Measurements from ENCODE around the gene NHLRC2.
"Not testable (repeated sequence)": the region's sequence is repeated elsewhere in the genome, so short reads cannot be mapped to it uniquely, and the experiment has no call there.

Gene NHLRC2, protein sequence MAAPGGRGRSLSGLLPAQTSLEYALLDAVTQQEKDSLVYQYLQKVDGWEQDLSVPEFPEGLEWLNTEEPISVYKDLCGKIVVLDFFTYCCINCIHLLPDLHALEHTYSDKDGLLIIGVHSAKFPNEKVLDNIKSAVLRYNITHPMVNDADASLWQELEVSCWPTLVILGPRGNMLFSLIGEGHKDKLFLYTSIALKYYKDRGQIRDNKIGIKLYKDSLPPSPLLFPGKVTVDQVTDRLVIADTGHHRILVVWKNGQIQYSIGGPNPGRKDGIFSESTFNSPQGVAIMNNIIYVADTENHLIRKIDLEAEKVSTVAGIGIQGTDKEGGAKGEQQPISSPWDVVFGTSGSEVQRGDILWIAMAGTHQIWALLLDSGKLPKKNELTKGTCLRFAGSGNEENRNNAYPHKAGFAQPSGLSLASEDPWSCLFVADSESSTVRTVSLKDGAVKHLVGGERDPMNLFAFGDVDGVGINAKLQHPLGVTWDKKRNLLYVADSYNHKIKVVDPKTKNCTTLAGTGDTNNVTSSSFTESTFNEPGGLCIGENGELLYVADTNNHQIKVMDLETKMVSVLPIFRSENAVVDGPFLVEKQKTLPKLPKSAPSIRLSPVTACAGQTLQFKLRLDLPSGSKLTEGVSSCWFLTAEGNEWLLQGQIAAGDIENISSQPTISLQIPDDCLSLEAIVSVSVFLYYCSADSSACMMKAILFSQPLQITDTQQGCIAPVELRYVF

DNA sequence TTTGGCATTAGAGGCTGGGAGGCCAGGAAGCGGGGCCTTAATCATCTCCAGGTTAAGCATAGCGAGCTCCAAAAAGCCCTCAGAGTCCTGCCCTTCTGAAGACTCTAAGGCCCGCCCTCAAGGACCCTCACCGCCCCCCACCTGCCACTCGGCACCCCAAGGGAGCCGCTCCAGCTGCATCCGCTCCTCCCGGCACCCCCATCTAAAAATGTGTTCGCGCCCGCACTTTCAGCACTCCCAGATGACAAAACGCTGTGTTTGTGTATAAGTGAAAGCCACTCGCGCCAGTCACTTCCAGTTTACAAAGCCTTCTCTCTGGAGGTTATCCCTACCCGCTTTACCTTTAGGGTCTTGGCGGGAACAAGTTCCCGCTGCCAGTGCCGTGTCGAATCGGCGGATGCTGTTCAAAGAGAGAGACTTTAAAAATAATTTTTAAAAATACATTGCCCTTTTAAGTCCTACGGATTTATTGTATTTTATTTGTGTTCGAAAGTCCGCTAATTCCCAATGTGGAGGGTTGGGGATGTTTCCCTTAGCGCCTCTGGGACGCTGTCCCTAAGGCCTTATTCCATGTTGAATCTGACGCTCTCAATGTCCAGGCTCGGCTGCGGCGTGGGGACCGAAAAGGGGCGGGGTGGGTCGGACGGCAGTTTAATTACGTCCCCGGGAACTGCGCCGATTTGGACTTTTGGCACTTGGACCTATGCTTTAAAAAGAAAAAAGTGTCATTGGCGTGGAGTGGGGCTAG is at the start of gene NHLRC2, which contains the start of gene DCLRE1A:
TSS of gene NHLRC2 (plus strand) at position 649 of the 748 bp plus-strand sequence. CDS start 212 bp downstream, outside the sequence.
TSS of gene DCLRE1A (minus strand) at position 70 of the 748 bp plus-strand sequence. CDS start 900 bp downstream, outside the sequence.
- intact Hi-C loops (cut with DNase I): no loop called here
- peak; percentile 64 to 93 (median 80) for DNase-seq

DNA sequence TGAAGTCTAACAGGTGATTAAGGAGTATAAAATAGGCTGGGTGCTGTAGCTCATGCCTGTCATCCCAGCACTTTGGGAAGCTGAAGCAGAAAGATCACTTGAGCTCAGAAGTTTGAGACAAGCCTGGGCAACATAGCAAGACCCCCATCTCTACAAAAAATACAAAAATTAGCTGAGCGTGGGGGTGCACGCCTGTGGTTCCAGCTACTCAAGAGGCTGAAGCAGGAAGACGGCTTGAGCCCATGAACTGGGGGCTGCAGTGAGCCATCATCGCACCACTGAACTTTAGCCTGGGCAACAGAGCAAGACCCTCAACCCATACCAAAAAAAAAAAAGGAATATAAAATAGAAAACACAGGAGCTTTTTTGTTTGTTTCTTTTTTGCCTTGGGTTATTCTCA is 48.0 kb upstream of the NHLRC2 start:
- no peak for DNase-seq
- intact Hi-C loops (cut with DNase I): no loop called here

DNA sequence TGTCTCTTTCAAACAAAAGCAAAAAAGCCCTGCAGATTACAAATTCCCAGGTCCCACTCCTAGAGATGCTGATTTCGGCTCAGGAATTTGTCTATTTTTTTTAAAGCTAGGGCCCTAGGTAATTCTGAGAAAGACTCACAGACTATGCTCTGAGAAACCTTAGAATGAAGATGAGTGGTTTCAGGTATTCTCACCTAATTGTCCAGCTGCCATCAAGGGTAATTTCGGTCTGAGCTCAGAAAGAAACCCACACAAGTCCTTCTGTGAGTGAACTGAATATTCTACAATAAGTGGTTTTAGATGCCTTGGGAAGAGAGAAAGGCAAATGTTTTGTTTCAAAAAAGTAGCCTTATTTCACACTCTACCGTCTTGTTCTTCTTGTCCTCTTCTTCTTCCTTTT is 46.3 kb upstream of the NHLRC2 start:
- intact Hi-C loops (cut with DNase I): no loop called here
- no peak for DNase-seq

DNA sequence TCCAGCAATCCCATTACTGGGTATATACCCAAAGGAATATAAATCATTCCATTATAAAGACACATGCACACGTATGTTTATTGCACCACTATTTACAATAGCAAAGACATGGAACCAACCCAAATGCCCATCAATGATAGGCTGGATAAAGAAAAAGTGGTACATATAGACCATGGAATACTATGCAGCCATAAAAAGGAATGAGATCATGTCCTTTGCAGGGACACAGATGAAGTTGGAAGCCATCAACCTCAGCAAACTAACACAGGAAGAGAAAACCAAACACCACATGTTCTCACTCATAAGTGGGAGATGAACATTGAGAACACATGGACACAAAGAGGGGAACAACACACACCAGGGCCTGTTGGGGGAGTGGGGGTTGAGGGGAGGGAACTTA is 39.8 kb upstream of the NHLRC2 start:
- intact Hi-C loops (cut with DNase I): not testable (repeated sequence)

DNA sequence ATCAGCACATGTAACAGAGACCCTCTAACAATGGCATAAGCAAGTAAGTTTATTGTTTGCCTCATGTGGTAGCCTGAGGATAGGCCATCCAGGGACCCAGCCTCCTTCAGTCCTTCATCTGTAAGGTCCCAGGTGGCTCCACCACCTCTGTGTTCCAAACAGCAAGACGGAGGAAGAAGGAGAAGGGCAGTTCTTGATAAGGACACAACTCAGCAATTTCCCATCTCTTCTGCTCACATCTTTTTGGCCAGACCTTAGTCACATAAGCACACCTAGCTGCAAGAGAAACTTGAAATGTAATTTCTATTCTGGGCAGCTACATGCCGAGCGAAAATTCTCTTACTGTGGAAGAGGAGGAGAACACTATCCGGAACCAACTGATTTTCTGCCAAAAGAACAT is 34.5 kb upstream of the NHLRC2 start:
- DNase-seq: no peak
- intact Hi-C loops (cut with DNase I): no loop called here

More for the DNA sequence above, 39.8 kb upstream of the NHLRC2 start:
- not testable (repeated sequence) for DNase-seq

DNA sequence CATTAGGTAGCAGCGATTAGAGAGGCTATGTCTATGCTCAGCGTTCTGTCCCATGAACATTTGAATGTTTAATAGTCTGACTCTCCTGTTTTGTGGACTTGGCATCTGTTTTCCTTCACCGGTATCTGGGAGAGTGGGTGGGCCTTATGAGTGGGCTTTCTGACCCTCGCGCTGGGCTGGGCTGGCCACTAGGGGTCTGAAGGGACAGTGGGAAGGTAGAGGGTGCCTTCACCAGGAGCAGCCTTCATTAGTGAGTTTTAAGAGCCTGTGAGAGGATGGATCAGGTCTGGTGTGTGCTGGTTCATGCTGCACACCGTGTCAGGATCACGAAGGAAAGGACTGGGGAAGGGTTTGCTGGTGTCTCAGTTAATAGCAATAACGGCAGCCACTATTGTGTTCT is 34.0 kb upstream of the NHLRC2 start:
- intact Hi-C loops (cut with DNase I): no loop called here
- DNase-seq: no peak

DNA sequence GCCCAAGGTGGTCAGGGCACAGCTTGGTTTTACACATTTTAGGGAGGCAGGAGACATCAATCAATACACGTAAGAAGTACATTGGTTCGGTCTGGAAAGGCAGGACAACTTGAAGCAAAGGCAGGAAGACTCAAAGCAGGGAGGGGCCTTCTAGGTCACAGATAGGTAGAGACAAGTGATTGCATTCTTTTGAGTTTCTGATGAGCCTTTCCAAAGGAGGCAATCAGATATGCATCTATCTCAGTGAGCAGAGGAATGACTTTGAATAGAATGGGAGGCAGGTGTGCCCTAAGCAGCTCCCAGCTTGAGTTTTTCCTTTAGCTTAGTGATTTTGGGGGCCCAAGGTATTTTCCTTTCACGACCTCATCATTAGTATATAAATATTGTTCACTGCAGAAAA is 33.2 kb upstream of the NHLRC2 start:
- intact Hi-C loops (cut with DNase I); DNase-seq: not testable (repeated sequence)

DNA sequence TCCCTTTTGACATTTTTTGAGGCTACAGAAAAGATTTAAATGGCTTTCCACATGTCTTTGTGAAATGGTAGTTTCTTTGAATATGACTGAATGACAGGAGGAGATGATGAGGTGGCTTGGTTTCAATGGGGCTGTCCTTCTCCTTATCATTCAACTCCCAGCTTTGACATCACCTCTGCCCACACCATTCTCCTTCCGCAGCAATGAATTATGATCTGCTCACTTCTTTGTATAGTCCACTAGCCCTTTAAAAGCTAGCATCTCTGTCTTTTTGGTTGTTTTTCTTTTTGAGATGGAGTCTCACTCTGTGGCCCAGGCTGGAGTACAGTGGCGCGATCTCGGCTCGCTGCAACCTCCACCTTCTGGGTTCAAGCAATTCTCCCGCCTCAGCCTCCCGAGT is 32.3 kb upstream of the NHLRC2 start:
- no peak for DNase-seq

DNA sequence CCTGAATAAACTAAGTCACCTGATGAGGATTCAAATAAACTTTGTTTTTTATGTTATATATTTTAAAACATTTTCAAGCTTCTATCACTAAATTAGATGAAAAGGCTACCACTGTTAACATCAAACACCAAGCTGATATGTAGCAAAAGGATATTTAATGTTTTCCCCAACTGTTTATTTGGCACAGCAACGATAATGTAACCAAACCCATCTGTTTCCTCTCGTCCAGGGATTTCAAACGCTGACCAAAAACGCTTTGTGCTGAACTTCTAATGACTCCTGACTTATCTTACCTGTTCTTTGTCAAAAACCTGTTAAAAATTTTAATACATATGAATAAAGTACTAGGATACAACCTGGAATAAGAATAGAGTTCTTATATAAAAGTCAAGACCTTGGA is 31.1 kb upstream of the NHLRC2 start:
- no peak for DNase-seq
- intact Hi-C loops (cut with DNase I): no loop called here

More for the DNA sequence above, 32.3 kb upstream of the NHLRC2 start:
- intact Hi-C loops (cut with DNase I): no loop called here

DNA sequence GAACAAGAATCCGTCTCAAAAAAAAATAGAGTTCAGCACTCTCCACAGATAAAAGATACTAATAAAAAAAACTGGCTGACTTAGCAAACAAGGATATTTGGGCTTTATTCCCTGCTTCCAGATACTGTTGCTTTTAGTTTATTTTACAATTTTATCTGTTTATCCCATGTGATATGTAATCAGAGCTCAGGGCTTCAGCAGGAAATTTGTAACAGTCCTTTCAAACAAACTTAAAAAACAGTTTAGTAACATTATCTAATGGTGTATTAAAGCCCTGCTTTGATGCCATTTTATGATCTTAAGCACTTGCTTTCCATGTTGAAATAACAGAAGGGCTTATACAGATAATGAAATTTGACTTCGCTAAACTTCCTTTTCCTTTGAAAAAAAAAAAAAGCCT is 28.7 kb upstream of the NHLRC2 start:
- DNase-seq: no peak
- intact Hi-C loops (cut with DNase I): no loop called here

DNA sequence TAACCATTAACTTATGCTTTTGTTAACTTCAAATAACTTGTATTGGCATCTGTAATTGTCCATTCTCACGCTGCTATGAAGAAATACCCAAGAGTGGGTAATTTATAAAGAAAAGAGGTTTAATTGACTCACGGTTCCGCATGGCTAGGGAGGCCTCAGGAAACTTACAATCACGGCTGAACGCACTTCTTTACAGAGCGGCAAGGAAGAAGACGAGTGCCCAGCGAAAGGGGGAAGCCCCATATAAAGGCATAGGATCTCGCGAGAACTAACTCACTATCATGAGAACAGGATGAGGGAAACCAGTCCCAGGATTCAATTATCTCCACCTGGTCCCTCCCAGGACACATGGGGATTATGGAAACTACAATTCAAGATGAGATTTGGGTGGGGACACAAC is 25.9 kb upstream of the NHLRC2 start:
- intact Hi-C loops (cut with DNase I); DNase-seq: not testable (repeated sequence)

DNA sequence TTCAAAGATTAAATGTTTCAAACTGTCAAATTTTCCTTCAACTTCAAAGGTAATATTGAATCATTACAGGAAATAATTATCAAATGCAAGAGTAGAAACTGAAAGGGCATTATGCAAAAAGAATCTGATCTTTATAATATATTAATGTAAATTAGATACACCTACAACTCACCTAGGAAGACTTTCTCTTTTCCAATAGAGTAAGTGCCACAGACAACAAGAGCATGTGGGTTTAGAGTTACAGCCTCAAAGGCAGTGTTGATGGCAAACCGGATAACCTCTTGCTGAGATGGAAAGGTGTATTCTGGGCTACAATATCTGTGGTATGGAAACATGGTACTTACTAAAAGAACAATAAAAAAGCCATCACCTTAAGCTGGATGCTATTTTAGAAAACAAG is 12.3 kb upstream of the NHLRC2 start:
- DNase-seq: no peak
- intact Hi-C loops (cut with DNase I): no loop called here

DNA sequence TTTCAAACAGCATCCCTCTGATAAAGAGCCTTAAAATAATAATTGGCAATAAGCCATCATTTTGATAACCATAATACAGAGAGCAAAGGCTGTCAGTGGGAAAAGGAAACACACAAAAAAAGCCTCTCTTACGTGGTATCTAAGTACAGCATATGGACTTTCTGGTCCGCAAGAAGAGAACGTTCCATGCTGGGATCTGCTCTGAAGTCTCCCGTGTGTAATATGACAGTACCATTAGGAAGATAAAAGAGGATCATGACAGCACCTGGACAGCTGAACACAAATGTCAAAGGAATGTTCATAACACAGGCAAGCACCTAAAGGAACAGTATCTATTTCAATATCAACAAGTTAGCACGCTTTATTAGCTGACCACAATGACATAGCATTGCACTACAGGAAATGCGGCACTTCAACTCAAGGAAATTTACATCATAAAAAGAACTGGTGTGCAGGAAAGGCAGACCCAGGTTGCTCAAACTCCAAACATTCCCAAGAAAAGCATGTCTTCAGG is 10.4 kb upstream of the NHLRC2 start:
- no peak for DNase-seq
- intact Hi-C loops (cut with DNase I): no loop called here

DNA sequence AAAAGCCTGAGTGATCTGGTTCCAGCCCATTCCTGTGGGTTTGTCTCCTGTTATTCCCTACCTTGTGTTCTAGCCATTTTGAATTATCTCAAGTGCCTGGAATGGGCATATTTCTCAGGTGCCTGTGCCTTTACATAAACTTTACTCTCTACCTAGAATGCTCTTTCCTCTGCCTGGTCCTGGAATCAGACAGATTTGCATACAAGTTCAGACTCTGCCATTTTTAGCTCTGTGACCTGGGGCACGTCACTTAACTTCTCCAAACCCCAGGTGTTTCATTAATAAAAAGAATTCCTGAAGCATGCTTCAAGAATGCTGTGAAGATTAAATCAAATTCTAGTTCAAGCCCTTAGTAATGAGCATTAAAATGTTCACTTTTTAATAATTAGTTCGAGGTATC is 8.4 kb upstream of the NHLRC2 start:
- no peak for DNase-seq
- intact Hi-C loops (cut with DNase I): no loop called here

DNA sequence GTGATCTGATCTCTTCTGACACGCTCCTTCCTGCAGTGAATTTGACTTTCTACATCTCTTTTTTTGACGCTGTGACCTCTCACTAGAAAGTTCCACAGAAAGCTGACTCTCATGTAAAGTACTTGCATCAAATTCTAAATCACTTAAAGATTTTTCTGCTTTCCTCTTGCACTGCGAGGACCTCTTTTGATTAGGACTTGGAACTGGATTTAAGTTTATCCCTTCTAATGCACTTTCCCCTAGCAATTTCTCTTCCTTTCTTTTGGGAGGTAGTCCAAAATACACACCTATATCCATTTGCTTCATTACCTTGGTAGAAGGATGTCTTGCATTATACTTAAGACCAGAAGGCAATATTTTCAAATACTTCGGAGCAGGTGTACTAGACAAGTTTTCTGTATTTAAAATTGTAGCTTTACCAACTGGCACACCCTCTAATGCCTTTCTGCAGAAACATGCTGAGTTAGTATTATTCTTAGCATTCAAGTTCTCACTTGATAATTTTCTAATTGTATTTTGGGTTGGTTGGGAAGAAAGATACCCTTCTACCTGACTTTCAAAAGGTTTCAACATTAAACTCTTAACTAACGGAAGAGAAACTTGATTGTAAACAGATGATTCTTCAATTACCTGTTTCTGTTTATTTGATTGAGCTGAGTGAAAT is 5.2 kb upstream of the NHLRC2 start:
- no peak for DNase-seq

DNA sequence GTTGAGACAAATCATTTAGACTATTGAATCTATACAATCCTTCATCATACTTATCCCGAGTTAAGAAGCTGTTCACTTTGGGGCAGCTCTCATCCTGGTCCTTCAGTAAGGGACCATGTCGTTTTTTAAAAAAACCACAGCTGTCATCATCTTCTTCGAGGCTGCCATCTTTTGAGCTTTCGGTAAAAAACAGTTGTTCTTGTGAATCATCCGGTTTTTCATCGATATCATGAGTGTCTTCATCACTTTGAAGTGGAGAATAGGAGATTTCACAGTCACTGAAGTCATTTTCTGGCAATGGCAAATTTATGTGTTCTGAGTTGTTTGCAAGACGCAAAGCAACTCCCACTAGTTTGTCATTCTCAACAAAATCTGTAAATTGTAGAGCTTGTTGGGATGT is 4.5 kb upstream of the NHLRC2 start:
- intact Hi-C loops (cut with DNase I): no loop called here
- no peak for DNase-seq

More for the DNA sequence above, 5.2 kb upstream of the NHLRC2 start:
- intact Hi-C loops (cut with DNase I): no loop called here

DNA sequence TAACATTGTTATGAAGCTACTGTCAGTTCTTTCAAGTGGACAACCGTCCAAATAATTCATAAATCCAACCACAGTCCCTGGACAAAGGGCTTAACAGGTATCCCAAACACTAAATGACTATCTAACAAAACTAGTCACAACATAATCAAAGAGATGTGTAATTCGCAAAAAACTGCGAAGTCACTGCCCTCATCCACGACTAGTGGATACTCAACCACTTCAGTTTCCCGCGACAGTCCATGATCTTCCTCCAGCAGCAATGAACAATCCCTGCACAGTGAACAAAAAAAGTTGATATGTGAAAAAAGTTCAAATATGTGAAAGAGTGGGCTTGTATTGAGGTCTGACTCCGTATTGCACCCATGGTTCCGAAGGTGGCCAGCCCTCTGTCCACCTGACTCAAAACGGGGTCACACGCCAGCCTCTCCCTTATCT is 866 bp upstream of the NHLRC2 start:
- intact Hi-C loops (cut with DNase I): no loop called here
- no peak for DNase-seq

DNA sequence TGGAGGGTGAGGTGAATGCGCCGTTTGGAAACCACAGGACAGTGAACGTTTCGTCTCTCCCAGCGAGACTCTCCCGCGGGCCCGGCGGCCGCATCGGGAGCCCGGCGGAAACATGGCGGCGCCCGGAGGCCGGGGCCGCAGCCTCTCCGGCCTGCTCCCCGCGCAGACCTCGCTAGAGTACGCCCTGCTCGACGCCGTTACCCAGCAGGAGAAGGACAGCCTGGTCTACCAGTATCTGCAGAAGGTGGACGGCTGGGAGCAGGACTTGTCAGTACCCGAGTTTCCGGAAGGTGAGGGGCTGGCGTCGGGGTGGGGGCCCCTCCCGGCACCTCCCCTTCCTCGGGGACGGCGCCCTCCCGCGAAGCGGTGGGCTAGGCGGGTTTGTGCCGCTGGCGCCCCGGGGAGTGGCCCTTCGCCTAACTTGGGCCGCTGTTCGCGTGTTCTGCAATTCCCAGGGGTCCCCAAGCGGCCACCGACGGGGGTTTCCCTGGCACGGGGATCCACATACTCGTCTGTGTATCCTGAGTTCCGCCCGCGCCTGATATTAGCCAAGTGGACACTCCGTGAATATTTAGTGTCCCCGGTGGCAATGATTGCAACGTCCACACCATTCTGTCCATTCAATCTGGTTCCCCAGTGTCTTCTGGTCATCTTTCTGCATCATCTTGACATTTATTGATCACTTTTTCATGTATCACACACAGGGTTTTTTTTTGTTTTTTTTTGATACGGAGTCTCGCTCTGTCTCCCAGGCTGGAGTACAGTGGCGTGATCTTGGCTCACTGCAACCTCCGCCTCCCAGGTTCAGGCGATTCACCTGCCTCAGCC is 514 bp downstream of the NHLRC2 start:
- peak in 35 of 42 donors; percentile 15 to 72 (median 35) for DNase-seq
- intact Hi-C loops (cut with DNase I): no loop called here
